ENCODE data around the gene AUTS2.
A peak's percentile ranks its signal among the peaks of the same experiment; 100 is the strongest.

The AUTS2 gene

DNA sequence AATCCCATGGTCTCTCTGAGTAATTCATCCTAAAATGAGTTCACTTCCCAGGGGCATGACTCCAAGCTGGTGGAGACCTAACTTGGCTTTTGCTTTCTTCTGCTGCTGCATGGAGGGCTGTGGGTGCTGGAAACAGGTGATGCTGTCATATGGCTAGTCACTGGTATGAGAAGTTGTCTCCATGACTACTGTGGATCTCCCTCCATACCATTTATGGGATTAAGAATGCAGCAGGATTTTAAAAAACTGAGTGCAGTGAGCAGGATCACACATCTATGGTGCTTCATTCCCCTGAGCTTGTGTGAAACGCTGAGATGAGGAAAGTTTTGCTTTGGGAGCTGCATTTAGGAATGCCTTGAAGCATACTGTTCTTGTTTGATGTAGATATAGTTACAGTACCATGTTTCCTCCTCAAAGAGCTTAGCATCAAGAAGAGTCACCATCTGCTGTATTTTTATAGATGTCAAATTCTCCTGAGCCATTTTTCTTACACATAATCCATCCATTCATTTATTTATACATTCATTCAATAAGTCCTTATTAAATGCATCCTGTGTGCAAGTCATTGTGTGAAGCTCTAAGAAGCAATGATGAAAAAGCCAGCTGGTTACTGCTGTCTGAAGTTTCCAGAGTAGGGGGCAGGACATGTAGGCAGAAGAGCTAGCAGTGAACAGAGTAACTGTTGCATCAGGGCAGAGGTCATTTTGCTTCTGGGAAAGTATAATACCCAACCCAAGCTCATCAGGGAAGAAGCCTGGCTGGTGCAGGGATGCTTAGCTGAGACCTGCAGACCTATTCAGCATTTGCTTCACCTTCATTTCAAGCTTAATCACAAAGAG is 534.8 kb downstream of the AUTS2 start:
- no peak for DNase-seq (ENCODE audit: low read depth)

DNA sequence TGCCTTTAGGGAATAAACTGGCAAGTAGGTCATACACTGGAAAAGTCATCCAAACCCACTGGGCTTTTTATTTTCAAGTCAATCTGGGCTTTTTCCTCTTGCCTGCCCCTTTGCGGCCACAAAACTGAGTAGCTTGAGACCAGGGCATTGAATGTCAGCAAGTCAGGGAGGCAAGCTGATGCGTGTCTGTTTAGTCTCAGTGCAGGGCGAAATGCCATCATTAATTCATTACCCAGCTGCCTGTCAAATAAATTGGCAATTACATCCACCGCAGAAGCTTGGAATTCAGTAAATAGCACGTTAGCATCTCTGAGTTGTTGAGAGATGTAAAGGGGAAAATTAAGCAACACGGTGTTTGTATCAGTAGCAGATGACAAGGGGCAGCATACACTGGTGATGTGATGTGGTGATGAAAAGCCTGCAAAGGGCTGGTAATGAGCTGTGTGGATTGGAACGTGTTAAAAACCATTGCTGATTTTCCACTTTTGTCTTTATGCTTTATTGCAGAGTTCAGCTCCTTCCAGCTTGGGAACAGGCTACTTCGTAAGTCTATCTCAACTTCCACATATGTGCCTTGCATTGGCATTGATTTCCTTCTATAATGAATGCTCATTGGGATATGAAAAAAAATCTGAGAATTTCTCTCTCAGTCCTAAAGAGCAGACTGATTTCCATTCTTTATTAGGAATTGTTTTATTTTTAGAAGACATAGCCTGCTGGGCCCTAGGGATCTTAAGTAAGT is 535.9 kb downstream of the AUTS2 start:
- no peak for DNase-seq (ENCODE audit: low read depth)

GRCh38 chr7:70135656-70136055 is 537.4 kb downstream of the AUTS2 start:
- no peak for DNase-seq (ENCODE audit: low read depth)

- no peak for DNase-seq (ENCODE audit: low read depth)
Measured at GRCh38 chr7:70137126-70137525, 538.9 kb downstream of the AUTS2 start.

DNA sequence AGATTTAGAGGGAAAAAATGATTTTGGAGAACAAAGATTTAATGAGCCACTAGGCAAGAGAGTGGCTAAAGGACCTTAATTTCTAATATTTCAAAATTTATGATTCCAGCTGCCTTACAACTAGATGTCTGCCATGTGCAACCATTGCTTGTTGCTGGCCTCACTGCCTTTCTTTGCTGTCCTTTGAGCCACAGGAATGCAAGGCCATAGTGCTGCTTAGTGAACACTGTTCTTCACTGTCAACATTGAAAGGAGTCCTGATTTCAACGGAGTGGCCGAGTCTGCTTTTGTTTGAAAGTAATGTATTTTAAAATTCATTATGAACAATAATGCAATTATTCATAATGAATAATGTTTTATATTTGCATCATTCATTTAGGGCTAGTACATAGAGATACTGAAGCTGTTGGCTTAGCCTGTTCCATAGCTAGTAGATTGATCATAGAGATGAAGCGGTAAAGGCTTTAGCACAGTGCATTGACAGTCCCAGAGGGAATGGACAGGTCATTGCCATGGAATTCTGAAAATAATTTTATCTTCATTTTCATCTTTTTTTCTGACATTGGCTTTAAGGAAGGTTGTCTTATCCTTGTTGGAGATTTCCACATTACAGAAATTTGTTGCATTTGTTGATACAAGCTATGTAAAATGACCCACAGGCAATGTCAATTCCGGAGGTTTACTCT is 544.1 kb downstream of the AUTS2 start:
- DNase-seq (ENCODE audit: low read depth), result no peak

DNA sequence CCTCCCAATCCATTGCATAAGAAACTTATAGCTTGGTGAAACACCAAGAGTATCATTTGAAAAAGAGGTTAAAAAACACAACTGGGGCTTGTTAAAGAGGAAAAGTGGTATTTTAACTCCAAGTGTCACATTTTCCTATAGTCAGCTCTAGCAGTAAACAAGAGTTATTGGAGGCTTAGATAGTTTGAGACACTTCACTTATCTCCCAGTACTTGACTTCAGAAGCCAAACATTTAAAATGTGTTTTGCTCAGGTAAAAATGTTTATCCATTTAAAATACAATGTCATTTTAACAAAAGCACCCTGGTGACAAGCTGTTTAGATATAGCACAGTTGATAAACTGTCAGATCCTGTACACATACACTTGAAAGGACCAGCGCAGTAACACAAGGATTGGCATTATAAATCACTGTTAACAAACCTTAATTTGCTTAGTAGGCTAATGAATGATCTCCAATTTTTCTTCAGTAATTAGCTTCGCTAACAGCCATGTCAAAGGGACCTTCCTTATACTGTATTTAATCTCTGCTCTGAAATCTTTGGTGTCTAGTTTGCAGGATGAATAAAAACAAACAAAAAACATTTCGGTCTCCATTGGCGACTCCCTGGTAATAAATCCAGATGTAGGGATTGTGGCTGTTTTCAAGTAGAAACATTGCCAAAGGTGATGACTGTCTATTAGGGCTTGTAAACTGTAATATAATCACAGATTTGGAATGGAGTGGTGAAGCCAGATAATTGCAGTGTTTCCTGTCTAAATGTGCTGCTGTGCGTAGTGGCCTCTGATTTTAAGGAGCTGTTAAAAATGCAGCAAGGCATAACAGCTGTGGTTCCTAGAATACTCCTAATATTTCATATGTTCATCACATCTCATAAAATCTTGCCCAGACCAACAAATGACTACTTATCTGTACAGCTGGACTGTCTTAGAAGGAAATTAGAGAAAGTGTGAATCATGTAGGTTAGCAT is 545.1 kb downstream of the AUTS2 start:
- peak; percentile 78 for DNase-seq (ENCODE audit: low read depth)

- no peak for DNase-seq (ENCODE audit: low read depth)
Measured at GRCh38 chr7:70148997-70149396, 550.7 kb downstream of the AUTS2 start.

GRCh38 chr7:70152313-70152712 is 554.0 kb downstream of the AUTS2 start:
- DNase-seq (ENCODE audit: low read depth), result no peak

- no peak for DNase-seq (ENCODE audit: low read depth)
Measured at GRCh38 chr7:70153933-70154332, 555.7 kb downstream of the AUTS2 start.

DNA sequence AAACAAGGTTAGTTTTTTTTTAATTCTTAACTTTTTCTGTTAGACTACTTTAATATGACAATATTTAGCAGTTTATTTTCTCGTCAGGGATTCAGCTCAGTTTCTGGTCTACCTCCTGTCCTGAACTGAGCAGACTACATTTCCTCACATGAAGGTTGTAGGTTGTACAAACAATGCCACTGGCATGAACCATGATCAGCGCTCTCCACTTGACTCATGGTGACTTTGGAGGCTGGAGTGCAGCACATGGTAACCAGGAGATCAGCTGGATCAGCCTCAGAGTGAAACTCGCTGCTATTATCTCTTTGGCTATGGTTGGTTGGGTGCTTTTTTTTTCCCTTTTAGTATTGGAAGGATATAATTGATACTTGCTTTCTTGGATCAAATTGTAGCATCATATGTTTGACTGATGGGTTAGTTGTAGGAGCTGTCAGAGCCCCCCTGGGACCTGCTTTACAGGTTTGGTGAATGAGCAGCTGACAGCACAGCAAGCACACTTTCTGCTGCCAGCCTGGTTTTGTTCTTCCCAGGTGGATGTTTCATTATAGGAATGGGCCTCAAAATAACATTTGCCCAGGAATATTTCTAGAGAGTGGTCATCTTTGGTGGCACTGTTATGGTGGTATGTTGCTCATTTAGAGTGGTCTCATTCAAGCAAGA is 556.4 kb downstream of the AUTS2 start:
- no peak for DNase-seq (ENCODE audit: low read depth)

DNA sequence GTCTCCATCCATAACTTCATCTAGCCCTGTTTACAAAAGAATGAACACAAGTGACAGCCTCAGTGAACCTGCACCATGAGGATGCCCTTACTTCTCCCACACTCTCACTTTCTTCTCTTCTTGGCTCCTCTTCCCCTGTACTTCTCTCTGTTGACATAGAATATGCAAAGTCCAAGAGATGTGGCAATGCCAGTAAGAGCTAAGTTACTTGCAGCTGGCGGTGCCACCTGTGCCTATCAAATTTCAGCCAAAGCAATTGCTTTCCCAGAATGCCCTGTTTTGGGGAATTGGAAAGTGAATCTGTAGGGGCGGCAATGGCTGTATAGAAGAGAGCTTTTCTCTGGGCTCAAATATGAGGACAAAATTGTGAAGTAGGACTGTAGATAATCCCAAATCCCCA is 557.8 kb downstream of the AUTS2 start:
- no peak for DNase-seq (ENCODE audit: low read depth)

DNA sequence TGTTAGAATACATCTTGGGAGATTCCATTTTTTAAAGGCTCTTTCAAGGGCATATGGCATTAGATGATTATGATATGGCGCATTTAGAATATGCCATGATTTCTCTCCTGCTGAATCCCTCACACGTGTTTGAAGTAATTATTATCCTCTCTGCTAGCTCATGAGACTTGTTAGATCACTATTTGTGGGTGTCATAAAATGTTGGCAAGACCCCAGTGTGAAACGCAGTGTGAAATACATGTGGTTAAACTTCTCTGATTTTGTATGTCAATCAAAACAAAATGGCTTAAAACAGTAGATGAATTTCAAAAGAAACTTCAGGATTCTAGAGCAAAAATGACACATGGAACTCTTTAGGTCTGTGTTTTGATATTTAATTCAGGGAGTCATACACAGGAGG is 560.8 kb downstream of the AUTS2 start:
- no peak for DNase-seq (ENCODE audit: low read depth)

- DNase-seq (ENCODE audit: low read depth), result no peak
Measured at GRCh38 chr7:70165477-70166170, 567.3 kb downstream of the AUTS2 start.

DNA sequence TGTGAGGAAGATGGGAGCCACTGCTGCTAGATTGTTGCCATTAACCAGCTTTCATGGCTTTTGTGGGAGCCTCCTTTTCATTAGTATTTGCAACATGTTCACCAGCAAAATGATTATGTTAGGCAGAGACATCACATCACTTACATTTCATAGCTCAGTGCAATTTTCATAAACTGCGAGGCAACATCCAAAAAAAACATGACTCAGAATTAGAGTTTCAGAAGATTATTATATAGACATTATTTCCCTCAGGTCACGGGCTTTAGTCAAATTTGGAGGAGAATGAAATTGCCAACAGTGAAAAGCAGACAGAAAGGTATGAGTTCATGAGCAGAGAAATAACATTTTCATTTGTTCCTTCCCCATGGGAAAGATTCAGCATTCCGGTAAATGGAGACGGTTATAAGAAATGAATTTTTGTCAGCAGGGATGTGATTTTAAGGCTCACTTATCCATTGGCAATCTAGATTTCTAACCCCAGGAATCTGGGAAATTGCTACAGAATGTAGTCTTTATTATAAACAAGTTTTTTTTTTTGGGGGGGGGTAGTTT is 573.2 kb downstream of the AUTS2 start:
- no peak for DNase-seq (ENCODE audit: low read depth)

GRCh38 chr7:70177166-70177565 is 578.9 kb downstream of the AUTS2 start:
- no peak for DNase-seq (ENCODE audit: low read depth)

DNA sequence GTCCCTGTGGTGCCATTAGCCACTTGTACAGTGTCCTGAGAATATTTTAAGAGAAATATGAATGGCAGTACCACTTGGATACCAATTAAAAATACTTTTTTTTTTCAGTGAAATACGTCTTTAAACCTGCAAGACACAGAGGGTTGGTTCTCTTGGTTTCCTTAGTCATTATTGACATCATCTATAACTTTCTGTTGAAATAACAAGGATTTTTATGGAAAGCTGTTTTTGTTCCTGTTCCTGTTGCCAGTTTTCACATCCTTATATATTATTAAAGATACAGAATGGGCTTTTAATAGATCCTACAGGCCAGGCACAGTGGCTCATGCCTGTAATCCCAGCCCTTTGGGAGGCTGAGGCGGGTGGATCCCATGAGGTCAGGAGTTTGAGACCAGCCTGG is 579.9 kb downstream of the AUTS2 start:
- DNase-seq (ENCODE audit: low read depth), result no peak

- DNase-seq (ENCODE audit: low read depth), result no peak
Measured at GRCh38 chr7:70178787-70179186, 580.5 kb downstream of the AUTS2 start.

- DNase-seq (ENCODE audit: low read depth), result no peak
Measured at GRCh38 chr7:70182521-70182920, 584.2 kb downstream of the AUTS2 start.

DNA sequence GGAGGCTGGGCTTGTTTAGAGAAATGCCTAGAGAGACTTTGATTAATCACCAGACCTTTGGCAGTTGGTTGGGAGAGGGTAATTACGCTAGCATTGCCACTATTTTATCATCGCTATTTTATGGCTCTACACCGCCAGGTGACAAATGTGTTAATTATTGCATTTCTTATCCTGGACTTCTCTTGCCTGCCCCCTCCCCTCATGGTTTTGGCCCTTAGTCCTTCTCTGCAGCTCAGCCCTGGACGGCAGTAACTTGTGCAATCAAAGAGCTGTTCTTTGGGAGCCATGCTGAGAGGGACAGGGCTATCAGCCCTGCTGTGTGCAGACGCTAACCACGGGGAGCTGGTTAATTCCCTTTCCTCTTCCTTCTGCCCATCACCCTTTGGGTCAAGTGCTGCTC is 585.0 kb downstream of the AUTS2 start:
- no peak for DNase-seq (ENCODE audit: low read depth)

Data from GM04504 (cell line).